SK-N-SH treated with all-trans-retinoic acid at 6 μM for 48 hours (cell line): Measurements from ENCODE around the gene SEMG1.

ENCODE experiments used
- GLIS3 ChIP-seq: fragments of 250-450 bp; sonication (Bioruptor Pico); IDR thresholded peaks from 2 replicates; pipeline ENCODE4 v1.5.0; 2020; ENCODE audit warnings: mild to moderate bottlenecking, moderate library complexity
- OSR1 ChIP-seq: fragments of 250-450 bp; sonication (Bioruptor Pico); IDR thresholded peaks from 2 replicates; pipeline ENCODE4 v1.8.0; 2022; ENCODE audit warnings: moderate library complexity, mild to moderate bottlenecking, inconsistent platforms
- PPARA ChIP-seq: fragments of 250-450 bp; sonication (Bioruptor Pico); IDR thresholded peaks from 2 replicates; pipeline ENCODE4 v1.5.0; 2020; ENCODE audit warnings: mild to moderate bottlenecking, borderline replicate concordance
- RARB ChIP-seq: fragments of 250-450 bp; sonication (Bioruptor Pico); IDR thresholded peaks from 2 replicates; pipeline ENCODE4 v1.8.0; 2021; ENCODE audit warnings: mild to moderate bottlenecking, moderate library complexity
- SNAI2 ChIP-seq: fragments of 250-450 bp; sonication (Bioruptor Pico); IDR thresholded peaks from 2 replicates; pipeline ENCODE4 v1.5.0; 2020; ENCODE audit warnings: mild to moderate bottlenecking, moderate library complexity
- ZFP3 ChIP-seq: fragments of 250-450 bp; sonication (Bioruptor Pico); IDR thresholded peaks from 2 replicates; pipeline ENCODE4 v1.5.0; 2020; ENCODE audit warnings: mild to moderate bottlenecking, moderate library complexity

DNA sequence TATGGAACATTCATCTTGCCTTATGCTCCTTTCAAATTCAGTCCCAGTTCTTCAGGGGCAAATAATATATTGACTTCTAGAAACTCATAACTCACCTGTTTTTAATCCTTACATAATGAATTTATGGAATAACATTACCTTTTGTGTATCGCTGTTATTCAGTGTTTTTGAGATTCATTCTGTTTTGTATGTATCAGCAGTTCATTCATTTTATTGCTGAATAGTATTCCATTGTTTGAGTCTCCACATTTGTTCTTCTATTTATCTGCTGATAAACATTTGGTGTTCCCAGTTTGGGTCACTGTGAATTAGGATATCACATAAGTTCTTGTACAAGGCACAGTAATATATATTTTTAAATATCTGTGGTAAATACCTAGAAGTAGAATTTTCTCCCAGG lies 19.5 kb downstream of the SEMG1 start:
- no peak for TF ChIP-seq RARB (CRISPR knock-in tag)
- no peak for TF ChIP-seq ZFP3 (CRISPR knock-in tag)
- no peak for TF ChIP-seq GLIS3 (CRISPR knock-in tag)
- no peak for TF ChIP-seq SNAI2 (CRISPR knock-in tag)
- no peak for TF ChIP-seq PPARA
- TF ChIP-seq OSR1 (CRISPR knock-in tag) = no peak
